Astrocyte (in vitro differentiated cells and primary cell): ENCODE measurements around the gene HBM.

Source experiments
- EZH2 ChIP-seq: IDR thresholded peaks from 2 replicates; pipeline ENCODE4 v1.6.1; 2012; ENCODE audit warnings: mild to moderate bottlenecking, low read length, inconsistent platforms; ENCODE audit not compliant: insufficient read depth
- TF ChIP-seq, protein P1 (sequence below): IDR thresholded peaks from 2 replicates; pipeline ENCODE4 v1.5.1; 2011; ENCODE audit warnings: low read depth, mild to moderate bottlenecking, inconsistent platforms, low read length, moderate library complexity; ENCODE audit not compliant: insufficient read depth

- TF ChIP-seq, protein P1, sequence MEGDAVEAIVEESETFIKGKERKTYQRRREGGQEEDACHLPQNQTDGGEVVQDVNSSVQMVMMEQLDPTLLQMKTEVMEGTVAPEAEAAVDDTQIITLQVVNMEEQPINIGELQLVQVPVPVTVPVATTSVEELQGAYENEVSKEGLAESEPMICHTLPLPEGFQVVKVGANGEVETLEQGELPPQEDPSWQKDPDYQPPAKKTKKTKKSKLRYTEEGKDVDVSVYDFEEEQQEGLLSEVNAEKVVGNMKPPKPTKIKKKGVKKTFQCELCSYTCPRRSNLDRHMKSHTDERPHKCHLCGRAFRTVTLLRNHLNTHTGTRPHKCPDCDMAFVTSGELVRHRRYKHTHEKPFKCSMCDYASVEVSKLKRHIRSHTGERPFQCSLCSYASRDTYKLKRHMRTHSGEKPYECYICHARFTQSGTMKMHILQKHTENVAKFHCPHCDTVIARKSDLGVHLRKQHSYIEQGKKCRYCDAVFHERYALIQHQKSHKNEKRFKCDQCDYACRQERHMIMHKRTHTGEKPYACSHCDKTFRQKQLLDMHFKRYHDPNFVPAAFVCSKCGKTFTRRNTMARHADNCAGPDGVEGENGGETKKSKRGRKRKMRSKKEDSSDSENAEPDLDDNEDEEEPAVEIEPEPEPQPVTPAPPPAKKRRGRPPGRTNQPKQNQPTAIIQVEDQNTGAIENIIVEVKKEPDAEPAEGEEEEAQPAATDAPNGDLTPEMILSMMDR = no peak
- no peak for TF ChIP-seq EZH2
Measured at GRCh38 chr16:140175-140857, 25.5 kb upstream of the HBM start.
